Testis (tissue), 2 donors: ENCODE results near the gene LHFPL3.

ENCODE experiments used
- POLR2A ChIP-seq: fragments of 450-650 bp; IDR thresholded peaks from one replicate; pipeline ENCODE4 v1.6.1; 2017; ENCODE audit warnings: antibody characterized with exemption, mild to moderate bottlenecking, moderate library complexity
- TF ChIP-seq, protein P1 (sequence below), 3 experiments: fragments of 450-650 bp in 2 of 3; fragments of 200-600 bp in 1 of 3; sonication (generic) in 1 of 3; IDR thresholded peaks; one replicate each; pipeline ENCODE4 v1.5.1; 2016 to 2019; ENCODE audit warnings: antibody characterized with exemption in 3 of 3, mild to moderate bottlenecking in 2 of 3, moderate library complexity in 1 of 3

- TF ChIP-seq, protein P1, sequence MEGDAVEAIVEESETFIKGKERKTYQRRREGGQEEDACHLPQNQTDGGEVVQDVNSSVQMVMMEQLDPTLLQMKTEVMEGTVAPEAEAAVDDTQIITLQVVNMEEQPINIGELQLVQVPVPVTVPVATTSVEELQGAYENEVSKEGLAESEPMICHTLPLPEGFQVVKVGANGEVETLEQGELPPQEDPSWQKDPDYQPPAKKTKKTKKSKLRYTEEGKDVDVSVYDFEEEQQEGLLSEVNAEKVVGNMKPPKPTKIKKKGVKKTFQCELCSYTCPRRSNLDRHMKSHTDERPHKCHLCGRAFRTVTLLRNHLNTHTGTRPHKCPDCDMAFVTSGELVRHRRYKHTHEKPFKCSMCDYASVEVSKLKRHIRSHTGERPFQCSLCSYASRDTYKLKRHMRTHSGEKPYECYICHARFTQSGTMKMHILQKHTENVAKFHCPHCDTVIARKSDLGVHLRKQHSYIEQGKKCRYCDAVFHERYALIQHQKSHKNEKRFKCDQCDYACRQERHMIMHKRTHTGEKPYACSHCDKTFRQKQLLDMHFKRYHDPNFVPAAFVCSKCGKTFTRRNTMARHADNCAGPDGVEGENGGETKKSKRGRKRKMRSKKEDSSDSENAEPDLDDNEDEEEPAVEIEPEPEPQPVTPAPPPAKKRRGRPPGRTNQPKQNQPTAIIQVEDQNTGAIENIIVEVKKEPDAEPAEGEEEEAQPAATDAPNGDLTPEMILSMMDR (IDR thresholded peaks at IDR 0.05), result no peak
- no peak for TF ChIP-seq POLR2A
Measured at GRCh38 chr7:104416866-104417393, 88.5 kb downstream of the LHFPL3 start.
